HG03442 (cell line): ENCODE measurements around the gene PSMD2.

Experiments used
- ATAC-seq: cut with Tn5 transposase; IDR thresholded peaks from one replicate; pipeline ENCODE4 v1.9.1; 2021; ENCODE audit warnings: mild to moderate bottlenecking, moderate library complexity; ENCODE audit not compliant: unreplicated experiment

Gene PSMD2

DNA sequence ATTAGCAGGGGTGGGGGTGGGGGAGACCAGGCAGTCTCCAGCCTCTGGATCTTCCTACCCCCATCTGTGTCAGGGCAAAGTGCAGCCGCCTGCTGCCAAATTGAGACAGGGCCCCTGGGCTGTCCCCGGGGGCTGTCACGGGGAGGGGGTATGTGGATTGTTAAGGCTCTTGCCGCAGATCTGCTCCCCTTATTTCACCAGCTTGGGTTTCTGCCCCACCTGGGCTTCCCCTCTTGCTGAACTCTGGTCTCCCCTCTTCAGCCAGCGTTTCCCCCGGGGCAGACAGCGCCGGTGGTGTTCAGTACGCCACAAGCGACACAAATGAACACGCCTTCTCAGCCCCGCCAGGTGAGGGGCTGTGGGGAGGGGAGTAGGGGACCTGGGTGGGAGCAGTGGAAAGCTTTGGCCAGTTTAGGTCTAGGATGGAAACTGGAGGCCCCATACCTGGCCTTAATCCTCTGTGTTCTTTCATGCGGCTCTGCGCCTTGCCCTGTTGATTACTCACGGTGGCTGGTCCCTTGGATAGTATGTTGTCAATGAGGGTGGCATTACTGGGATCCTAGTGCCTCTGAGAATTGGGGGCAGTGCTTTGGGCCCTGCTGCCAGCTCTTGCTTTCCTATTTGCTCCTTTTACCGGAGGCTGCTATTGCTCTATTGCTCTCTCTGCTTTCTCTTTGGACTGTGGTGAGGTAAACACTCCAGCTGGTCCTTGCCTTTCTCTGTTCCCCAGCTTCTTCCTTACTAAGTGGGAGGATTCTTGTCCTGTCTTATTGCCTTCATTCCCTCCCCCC lies 17.0 kb downstream of the PSMD2 start:
- no peak for ATAC-seq

GRCh38 chr3:184316792-184317191 lies 17.8 kb downstream of the PSMD2 start:
- ATAC-seq: no peak

GRCh38 chr3:184317201-184317600 lies 18.2 kb downstream of the PSMD2 start:
- ATAC-seq: no peak

- no peak for ATAC-seq
Observed at GRCh38 chr3:184320104-184320445, 21.0 kb downstream of the PSMD2 start.

- no peak for ATAC-seq
Observed at GRCh38 chr3:184321666-184322065, 22.6 kb downstream of the PSMD2 start.

- ATAC-seq: no peak
Observed at GRCh38 chr3:184322731-184323487, 23.9 kb downstream of the PSMD2 start.

DNA sequence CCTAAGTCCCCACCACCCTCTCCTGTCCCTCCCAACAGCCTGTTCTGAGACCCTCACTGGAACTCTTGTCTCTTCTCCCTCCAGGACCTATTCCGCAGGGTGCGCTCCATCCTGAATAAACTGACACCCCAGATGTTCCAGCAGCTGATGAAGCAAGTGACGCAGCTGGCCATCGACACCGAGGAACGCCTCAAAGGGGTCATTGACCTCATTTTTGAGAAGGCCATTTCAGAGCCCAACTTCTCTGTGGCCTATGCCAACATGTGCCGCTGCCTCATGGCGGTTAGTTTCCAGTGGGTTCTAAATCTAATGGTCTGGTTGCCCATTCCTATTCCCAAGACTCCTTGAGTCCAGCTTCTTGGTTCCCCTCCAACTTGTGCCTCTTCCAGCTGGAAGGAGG lies 24.7 kb downstream of the PSMD2 start:
- no peak for ATAC-seq

DNA sequence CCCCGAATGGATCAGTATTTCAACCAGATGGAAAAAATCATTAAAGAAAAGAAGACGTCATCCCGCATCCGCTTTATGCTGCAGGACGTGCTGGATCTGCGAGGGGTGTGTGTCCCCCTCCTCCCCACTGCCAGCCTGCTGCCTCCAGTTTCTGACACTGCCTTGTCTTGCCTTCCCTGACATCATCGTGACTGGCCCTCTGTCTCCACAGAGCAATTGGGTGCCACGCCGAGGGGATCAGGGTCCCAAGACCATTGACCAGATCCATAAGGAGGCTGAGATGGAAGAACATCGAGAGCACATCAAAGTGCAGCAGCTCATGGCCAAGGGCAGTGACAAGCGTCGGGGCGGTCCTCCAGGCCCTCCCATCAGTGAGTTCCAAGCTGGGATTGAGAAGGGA lies 26.2 kb downstream of the PSMD2 start:
- no peak for ATAC-seq

- ATAC-seq: no peak
Observed at GRCh38 chr3:184325715-184326369, 26.8 kb downstream of the PSMD2 start.

DNA sequence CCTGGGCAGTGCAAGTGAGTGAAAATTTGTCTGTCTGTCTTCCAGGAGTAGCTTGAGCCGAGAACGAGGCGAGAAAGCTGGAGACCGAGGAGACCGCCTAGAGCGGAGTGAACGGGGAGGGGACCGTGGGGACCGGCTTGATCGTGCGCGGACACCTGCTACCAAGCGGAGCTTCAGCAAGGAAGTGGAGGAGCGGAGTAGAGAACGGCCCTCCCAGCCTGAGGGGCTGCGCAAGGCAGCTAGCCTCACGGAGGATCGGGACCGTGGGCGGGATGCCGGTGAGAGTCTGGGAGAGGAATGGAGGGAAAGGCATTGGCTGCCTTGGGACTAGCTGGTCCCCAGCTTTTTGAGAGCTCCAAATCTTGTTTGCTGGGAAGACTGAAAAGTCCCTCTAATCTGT lies 28.1 kb downstream of the PSMD2 start:
- ATAC-seq: no peak

DNA sequence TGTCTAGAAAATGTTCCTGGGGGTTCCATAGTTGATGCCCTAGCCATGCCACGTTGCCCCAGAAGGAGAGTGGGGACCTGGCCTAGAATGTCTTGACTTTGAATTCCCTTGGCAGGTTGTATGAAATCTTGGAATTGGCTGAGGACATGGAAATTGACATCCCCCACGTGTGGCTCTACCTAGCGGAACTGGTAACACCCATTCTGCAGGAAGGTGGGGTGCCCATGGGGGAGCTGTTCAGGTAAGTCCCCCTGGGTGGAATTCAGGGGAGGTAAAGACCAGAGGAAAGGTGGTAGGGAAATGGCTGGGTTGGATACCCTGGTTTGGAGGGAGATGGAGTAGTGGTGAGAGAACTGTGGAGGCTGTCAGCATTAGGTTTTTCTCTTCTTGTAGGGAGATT lies 29.5 kb downstream of the PSMD2 start:
- ATAC-seq: no peak

- no peak for ATAC-seq
Observed at GRCh38 chr3:184332370-184333090, 33.5 kb downstream of the PSMD2 start.

DNA sequence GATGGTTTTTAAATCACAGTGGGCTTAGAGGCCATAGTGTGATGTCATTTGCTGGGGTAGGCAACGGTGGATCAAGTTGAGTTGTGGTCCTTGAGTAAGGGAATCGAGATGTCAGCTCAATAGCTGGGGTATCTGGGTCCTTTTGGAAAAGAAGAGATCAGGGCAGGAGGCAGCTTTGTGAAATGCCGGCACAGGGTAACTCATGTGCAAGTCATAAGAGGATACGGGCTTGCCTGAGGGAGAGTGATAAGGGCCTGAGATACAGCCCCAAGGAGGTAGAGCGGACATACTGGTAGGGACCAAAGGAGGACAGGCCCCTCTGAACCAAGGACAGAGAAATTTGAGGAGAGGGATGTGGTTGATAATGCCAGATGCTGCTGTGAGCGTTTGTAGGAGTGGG lies 34.1 kb downstream of the PSMD2 start:
- no peak for ATAC-seq

DNA sequence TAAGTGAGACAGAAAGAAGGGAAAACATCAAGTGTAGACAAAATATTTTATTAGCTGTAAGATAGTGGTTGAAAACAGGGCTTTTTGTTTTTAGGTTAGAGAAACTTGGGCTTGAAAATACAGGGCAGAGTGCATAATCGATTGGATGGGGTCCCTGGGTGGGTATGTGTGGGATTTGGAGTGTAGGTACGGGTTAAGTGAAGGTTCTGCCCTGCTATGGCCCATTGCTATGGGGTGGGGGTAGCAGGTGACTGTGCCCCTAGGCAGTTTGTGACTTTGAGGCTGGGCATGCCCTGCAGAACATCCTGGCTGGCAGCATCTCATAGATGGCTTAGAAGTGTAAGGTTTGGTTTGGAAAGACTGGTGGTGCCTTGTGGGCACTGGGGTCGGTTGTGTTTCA lies 34.7 kb downstream of the PSMD2 start:
- no peak for ATAC-seq

DNA sequence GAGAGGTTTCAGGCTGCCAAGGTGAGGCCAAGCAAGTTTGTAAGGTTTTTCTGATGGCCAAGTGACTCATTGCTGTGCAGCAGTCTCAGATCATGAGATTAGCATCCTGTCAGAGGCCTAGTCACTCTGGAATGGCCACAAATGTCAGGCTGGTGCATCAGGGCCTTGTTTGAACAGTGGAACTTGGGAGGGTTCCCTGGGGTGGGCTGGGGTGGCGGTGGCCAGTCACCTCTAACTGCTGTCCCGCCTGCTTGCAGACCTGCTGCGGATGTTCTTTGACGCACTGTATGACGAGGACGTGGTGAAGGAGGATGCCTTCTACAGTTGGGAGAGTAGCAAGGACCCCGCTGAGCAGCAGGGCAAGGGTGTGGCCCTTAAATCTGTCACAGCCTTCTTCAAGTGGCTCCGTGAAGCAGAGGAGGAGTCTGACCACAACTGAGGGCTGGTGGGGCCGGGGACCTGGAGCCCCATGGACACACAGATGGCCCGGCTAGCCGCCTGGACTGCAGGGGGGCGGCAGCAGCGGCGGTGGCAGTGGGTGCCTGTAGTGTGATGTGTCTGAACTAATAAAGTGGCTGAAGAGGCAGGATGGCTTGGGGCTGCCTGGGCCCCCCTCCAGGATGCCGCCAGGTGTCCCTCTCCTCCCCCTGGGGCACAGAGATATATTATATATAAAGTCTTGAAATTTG lies 35.6 kb downstream of the PSMD2 start:
- no peak for ATAC-seq

- ATAC-seq: peak; percentile 2
Observed at GRCh38 chr3:184335291-184335660, 36.2 kb downstream of the PSMD2 start.

GRCh38 chr3:184335661-184336546 lies 36.9 kb downstream of the PSMD2 start:
- ATAC-seq: peak; percentile 63

DNA sequence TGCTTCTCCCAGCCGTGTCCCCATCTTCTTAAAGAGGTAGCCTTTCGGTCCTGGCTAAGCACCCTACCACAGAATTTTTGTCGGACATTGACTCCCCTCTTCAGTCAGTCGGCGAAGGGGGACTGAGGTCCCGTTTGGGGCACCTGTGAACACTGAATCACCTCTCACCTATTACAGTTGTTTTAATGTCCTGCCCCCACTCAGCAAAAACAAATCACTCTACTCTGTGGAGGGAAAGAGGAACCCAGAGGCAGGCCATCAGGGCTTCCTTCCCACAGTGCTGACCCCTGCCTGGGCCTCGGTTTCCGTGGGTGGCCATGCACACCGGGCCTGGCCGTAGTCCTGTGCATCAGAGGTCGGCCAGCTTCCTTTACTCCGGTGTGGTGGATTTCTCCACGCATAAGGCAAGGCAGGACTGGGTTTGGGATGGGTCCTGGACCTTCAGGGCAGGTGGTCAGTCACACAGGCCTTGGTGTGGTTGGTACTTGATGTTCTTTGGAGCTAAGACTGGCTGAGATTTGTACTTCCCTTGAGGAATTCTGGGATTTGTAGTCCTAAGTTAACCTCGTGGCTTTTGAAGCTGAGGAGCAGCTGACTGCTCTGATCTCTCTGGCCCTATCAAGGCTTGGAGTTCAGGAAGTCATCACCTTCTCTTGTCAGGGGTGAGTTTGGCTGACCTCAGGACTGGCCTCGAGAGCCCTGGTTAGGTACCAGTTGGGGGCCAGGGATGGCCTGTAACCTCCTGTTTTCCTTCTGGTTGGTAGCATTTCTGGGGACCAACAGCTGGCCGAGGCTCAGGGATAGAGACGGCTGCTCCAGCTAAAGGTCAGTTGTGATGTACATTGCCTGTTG lies 37.7 kb downstream of the PSMD2 start:
- ATAC-seq: no peak

DNA sequence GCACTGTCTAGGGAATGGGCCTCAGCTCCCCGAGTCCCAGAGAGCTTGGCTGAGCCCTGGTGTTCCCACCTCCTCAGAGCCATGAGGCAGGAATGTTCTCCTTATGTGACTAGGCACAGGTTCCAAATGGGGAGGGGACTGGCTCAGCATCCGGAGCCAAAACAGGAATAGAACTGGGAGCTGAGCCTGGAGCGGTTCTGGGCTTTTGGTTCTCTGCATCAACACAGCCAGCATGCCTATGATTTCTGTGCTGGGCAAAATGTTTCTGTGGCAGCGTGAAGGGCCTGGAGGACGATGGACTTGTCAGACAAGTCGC lies 38.3 kb downstream of the PSMD2 start, which contains the start of gene FAM131A:
Gene FAM131A (plus strand): TSS at position 202 of the 316 bp plus-strand sequence. CDS start 31 bp downstream, at position 233.
- no peak for ATAC-seq
